ENCODE data around the gene AATK.

GRCh38 chr17:81138500-81138899 is 27.5 kb downstream of the AATK start:
- TF ChIP-seq POLR2A (IDR thresholded peaks at IDR 0.05; ENCODE audit: low read depth, low read length): no peak
- no peak for TF ChIP-seq CTCF (IDR thresholded peaks at IDR 0.05; ENCODE audit: extremely low read depth in 1 of 2, insufficient read depth in 1 of 2, low read depth in 1 of 2, low read length in 2 of 2)
- no peak for TF ChIP-seq JUN (IDR thresholded peaks at IDR 0.05; ENCODE audit: borderline replicate concordance, insufficient read depth, insufficient read length, low read depth)
- TF ChIP-seq EZH2 (IDR thresholded peaks at IDR 0.05; ENCODE audit: borderline replicate concordance, low read depth, low read length, severe bottlenecking): no peak

All from endothelial cell of umbilical vein (primary cell).